ENCODE measurements around the gene COQ10B.
A peak's percentile ranks its signal among the peaks of the same experiment; 100 is the strongest.

DNA sequence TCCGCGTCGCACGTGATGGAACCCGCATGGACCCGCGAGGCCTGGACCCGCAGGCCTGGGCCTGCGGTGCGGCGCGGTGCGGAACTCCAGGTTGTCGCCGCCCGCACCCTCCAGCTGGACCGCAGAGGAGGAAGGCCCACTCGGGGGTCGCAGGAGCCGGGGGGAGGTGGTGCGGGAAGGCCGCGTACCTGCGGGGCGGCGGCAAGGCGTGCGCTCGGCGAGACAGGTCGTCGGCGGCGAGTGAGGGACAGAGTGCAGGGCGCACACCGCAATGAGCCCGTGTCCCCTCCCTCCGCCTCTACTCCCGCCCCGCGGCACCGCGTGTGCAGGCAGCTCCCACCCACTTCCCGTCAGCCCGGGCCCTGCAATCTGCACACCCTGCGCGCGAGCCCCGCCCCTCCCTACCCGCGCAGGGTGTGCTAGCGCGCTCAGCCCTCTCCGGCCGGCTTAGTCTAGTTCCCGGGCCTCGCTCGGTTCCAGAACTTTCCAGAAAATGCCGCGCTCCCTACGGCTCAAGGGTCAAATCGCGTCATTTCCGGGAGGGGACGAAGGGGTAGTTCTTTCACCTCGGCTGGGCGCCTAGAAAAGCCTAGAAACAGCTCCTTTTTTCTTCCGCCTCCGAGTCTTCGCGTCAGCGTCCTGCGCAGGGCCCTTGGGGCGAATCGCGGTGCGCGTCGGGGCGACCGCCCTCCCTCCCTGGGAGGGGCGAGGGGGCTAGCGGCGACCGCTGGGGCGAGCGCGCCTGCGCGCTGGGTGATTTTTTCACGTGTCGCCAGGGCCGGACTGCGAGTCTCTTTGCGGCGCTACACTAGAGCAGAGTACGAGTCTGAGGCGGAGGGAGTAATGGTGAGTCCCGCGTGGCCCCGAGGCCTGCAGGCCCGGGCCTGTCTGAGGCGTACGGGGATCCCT, 46.5 kb downstream of the COQ10B start, which contains the start of the genes HSPD1 and HSPE1:
- TF ChIP-seq, protein P1, sequence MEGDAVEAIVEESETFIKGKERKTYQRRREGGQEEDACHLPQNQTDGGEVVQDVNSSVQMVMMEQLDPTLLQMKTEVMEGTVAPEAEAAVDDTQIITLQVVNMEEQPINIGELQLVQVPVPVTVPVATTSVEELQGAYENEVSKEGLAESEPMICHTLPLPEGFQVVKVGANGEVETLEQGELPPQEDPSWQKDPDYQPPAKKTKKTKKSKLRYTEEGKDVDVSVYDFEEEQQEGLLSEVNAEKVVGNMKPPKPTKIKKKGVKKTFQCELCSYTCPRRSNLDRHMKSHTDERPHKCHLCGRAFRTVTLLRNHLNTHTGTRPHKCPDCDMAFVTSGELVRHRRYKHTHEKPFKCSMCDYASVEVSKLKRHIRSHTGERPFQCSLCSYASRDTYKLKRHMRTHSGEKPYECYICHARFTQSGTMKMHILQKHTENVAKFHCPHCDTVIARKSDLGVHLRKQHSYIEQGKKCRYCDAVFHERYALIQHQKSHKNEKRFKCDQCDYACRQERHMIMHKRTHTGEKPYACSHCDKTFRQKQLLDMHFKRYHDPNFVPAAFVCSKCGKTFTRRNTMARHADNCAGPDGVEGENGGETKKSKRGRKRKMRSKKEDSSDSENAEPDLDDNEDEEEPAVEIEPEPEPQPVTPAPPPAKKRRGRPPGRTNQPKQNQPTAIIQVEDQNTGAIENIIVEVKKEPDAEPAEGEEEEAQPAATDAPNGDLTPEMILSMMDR (IDR thresholded peaks at IDR 0.05): no peak
- TF ChIP-seq POLR2A (IDR thresholded peaks at IDR 0.05): peak; percentile 87
